GM21786 (cell line): ENCODE data around the gene MAP4K3.
A peak's percentile ranks its signal among the peaks of the same experiment; 100 is the strongest.
"Not testable (repeated sequence)": the region's sequence is repeated elsewhere in the genome, so short reads cannot be mapped to it uniquely, and the experiment has no call there.

Source experiments
- ATAC-seq: cut with Tn5 transposase; IDR thresholded peaks from one replicate; pipeline ENCODE4 v1.9.1; 2021; ENCODE audit not compliant: unreplicated experiment

MAP4K3 gene

GRCh38 chr2:39246382-39246980 lies 190.6 kb downstream of the MAP4K3 start:
- ATAC-seq = no peak

- ATAC-seq = not testable (repeated sequence)
Measured at GRCh38 chr2:39244963-39245625, 192.0 kb downstream of the MAP4K3 start.

GRCh38 chr2:39244241-39244862 lies 192.7 kb downstream of the MAP4K3 start:
- not testable (repeated sequence) for ATAC-seq

DNA sequence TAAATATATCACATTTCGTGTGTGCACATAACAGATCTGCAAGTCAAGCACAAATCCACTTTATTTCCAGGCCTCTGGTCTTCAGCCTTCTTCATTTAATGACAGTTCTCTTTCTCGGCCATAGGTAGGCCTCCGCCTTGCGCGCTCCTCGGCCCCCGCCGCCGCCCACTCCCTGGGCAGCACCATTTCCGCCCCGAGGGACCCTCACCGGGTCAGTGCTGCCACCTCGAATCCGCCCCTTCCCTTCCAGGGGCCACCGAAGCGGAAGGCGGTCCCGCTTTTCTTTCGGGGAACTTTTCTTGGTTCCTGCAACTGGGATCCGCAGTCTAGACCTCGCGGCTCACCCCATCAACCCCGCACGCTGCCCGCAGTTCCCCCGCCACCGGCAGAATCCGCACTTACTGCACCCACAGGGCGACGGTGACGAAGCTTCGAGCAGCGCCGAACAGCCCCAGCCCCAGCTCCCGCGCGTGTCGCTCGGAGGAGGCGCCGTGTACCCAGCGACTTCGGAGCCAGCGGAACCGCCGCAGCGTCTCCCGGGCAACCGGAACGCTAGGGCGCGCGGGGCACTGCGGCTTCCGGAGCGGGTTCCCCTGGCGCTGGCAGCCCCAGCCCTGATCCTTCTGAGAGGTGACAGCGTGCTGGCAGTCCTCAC lies 193.5 kb downstream of the MAP4K3 start, which contains the start of gene CDKL4:
TSS of gene CDKL4 (minus strand) at position 502 of the 655 bp plus-strand sequence.
- no peak for ATAC-seq

- ATAC-seq = no peak
Measured at GRCh38 chr2:39241588-39241987, 195.5 kb downstream of the MAP4K3 start.

DNA sequence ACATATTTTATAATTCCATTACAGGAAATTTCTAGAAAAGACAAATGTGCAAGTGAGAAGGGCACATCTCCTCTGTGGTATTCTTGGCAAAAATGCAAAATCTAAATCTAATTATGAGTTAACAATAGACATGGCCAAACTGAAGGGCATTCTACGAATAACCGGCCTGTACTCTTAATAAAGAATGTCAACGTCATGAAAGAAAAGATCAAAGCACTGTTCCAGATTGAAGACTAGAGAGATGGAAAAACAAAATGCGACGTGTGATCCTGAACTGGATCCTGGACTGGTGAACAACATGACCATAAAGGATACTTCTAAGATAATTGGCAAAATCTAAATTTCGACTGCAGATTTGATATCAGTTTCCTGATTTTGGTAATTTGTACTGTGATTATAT lies 196.3 kb downstream of the MAP4K3 start:
- ATAC-seq = no peak

GRCh38 chr2:39234754-39235153 lies 202.3 kb downstream of the MAP4K3 start:
- no peak for ATAC-seq

DNA sequence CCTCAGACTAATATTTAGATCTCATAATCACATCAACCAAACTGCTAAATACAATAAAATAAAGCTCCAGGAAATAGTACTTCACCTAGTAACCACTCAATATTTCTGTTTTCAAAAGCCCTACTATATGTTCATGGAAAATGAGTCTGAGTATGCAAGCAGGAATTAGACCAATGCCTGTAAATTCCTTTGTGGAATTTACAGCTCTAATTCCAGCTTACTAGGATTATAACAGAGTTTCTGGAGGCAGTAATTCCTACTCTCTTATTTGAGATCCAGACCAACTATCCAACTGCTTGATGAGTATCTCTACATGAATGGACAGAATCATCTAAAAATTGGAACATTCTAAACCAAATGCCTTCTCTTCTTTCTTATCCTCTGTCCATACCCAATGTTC lies 204.9 kb downstream of the MAP4K3 start:
- ATAC-seq = no peak

DNA sequence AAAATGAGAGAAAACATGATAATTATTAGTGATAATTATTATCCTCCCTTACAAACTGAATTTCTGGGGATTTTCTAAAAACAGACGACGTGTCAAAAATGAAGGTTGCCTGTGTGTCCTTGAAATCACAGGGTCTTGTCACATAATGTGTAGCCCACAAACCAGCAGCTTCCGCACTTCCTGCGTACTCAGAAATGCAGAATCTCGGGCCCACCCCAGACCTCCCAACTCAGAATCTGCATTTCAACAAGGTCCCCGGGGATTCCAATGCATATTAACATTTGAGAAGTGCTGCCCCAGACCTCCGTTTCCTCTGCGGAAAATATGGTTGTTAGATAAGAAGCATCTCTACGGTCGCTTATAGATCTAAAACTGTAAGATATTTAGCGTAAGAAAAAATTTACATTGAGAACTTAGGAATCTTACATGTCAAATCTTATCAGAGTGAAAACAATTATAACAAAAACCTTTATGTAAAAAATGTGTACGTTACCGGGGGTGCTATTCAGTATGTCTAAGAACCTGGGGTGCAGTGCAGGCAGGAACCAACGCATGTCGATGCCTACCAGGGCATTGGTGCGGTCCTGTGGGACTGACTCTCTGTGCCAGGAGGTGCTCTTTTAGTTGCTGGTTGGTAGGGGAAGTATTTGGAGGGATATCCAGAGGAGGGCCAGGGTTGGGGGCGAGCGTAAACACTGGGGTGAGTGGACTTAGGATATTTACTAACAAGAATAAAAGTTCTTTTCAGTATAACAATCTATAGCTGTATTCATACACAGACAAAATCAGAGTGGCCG lies 208.5 kb downstream of the MAP4K3 start:
- ATAC-seq = peak; percentile 17

- peak; percentile 86 for ATAC-seq
Measured at GRCh38 chr2:39227628-39228412, 209.3 kb downstream of the MAP4K3 start.

DNA sequence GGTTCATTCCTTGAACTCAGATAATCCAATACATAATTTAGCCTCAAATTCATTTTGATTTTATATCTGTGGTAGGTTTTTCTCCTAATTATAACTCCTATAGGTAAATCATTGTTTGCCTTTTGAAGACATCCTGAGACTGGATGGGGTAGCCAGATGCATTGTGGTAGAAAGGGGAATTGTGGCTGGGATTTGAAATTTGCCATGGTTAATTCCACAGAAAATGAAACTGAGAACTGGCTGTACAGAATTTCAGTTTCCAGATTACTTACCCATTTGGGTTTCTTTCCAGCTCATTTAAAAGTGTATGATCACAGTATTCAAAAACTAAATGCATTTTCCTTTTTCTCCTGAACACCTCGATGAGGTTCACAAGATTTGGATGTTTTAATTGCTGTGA lies 211.5 kb downstream of the MAP4K3 start:
- no peak for ATAC-seq

GRCh38 chr2:39223909-39224308 lies 213.2 kb downstream of the MAP4K3 start:
- ATAC-seq = no peak

GRCh38 chr2:39221459-39221858 lies 215.6 kb downstream of the MAP4K3 start:
- no peak for ATAC-seq

GRCh38 chr2:39220136-39220535 lies 216.9 kb downstream of the MAP4K3 start:
- ATAC-seq = no peak

- no peak for ATAC-seq
Measured at GRCh38 chr2:39218391-39218790, 218.7 kb downstream of the MAP4K3 start.

GRCh38 chr2:39217192-39217550 lies 219.9 kb downstream of the MAP4K3 start:
- ATAC-seq = no peak

DNA sequence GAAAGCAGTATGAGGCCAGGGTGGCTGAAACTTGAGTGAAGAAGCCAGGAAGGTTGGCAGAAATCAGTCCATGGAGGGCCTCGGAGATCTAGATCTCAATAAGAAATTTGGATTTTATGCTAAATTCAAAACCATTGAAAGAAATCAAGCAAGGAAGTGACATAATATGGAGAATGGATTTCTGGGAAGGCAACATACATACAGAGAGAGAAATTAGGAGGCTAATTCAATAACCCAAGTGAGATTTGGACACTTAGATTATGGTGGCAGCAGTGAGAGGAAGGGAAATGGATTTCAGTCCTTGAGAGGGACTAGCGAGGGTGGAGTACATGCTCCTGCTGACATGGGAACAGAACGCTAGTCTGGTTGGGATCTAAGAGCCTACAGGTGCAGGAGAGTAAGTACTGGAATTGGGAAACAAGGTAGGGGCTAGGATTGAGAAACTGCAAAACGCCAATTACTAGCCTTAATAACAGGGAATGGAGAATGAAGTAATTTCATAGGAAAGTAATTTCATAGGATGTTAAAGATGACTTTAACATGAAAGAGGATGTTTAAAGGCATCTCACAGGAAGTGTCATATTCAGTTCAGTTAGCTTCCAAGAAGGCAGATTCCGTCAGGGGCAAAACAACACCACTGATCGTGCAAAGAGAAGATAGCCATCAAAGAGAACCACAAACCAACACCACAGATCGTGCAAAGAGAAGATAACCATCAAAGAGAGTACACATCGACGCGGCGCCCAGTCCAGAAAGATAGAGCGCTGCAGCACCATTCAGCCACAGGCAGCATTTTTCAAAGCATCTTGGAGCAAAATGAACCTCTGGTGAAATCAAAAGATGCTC lies 220.5 kb downstream of the MAP4K3 start:
- no peak for ATAC-seq

- no peak for ATAC-seq
Measured at GRCh38 chr2:39215545-39215944, 221.5 kb downstream of the MAP4K3 start.

DNA sequence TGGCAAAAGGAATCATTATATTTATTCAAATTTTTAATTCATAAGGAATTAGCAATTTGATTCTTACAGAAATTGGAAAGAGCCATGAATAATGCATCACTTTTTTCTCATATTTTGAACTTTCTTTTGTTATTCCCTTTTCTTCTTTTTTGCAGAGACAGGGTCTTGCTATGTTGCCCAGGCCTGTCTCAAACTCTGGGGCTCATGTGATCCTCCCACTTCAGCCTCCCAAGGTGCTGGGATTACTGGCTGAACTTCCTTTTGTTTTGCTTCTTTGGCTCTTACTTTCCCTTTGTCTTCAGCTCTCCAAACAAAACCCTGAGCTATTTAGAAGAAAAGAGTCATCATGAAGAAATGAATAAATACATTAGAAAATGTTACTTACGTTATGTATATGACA lies 224.1 kb downstream of the MAP4K3 start:
- no peak for ATAC-seq
